Stimulated activated CD4-positive, alpha-beta T cell treated with anti-CD3 and anti-CD28 coated beads, Interleukin-2, amount 100 ng/mL, for 48 hours (primary cell): Measurements from ENCODE around the gene INHBB.

Experiments used
- DNase-seq, 2 donors: peaks; one replicate each; pipeline ENCODE4 v3.0.0-alpha.2; 2020

Gene INHBB

GRCh38 chr2:120343433-120344105 lies 2.4 kb upstream of the INHBB start:
- peak; percentile 48 to 62 for DNase-seq

- DNase-seq: no peak
These were observed 1.5 kb upstream of the INHBB start for GRCh38 chr2:120344214-120344975.

- DNase-seq: no peak
These were observed 857 bp upstream of the INHBB start for GRCh38 chr2:120344976-120345581.

GRCh38 chr2:120345608-120346007 lies 328 bp upstream of the INHBB start:
- no peak for DNase-seq

- DNase-seq: no peak
These were observed 877 bp downstream of the INHBB start for GRCh38 chr2:120346667-120347358.

- DNase-seq: no peak
These were observed 1.6 kb downstream of the INHBB start for GRCh38 chr2:120347396-120348060.

- no peak for DNase-seq
These were observed 2.3 kb downstream of the INHBB start for GRCh38 chr2:120348134-120348736.

GRCh38 chr2:120348737-120349439 lies 3.0 kb downstream of the INHBB start:
- no peak for DNase-seq

GRCh38 chr2:120349440-120349921 lies 3.5 kb downstream of the INHBB start:
- DNase-seq: no peak

GRCh38 chr2:120350080-120350479 lies 4.1 kb downstream of the INHBB start:
- no peak for DNase-seq

GRCh38 chr2:120350801-120351320 lies 4.9 kb downstream of the INHBB start:
- DNase-seq: no peak

GRCh38 chr2:120352696-120353590 lies 7.0 kb downstream of the INHBB start:
- no peak for DNase-seq

GRCh38 chr2:120353591-120353898 lies 7.6 kb downstream of the INHBB start:
- DNase-seq: no peak

GRCh38 chr2:120353931-120354330 lies 8.0 kb downstream of the INHBB start:
- DNase-seq: no peak

GRCh38 chr2:120354467-120354866 lies 8.5 kb downstream of the INHBB start:
- DNase-seq: no peak

- no peak for DNase-seq
These were observed 9.2 kb downstream of the INHBB start for GRCh38 chr2:120354935-120355779.

- no peak for DNase-seq
These were observed 9.9 kb downstream of the INHBB start for GRCh38 chr2:120355780-120356266.

GRCh38 chr2:120357768-120358167 lies 11.8 kb downstream of the INHBB start:
- no peak for DNase-seq

GRCh38 chr2:120358734-120359465 lies 13.0 kb downstream of the INHBB start:
- DNase-seq: no peak
